Measurements from ENCODE around the gene SLC40A1.

Gene SLC40A1

GRCh38 chr2:189540551-189540950 is 40.0 kb downstream of the SLC40A1 start:
- no peak for TF ChIP-seq JUND (IDR thresholded peaks at IDR 0.05; ENCODE audit: low read depth)
- in situ Hi-C loops (cut with HindIII; ENCODE audit: low pct_unique_long_range_greater_than_20kb, low sequenced_read_pairs) = no loop called here
- DNase-seq (ENCODE audit: low read depth in 1 of 2, low spot score in 1 of 2) = peak in 1 of 2 experiments; percentile 70

DNA sequence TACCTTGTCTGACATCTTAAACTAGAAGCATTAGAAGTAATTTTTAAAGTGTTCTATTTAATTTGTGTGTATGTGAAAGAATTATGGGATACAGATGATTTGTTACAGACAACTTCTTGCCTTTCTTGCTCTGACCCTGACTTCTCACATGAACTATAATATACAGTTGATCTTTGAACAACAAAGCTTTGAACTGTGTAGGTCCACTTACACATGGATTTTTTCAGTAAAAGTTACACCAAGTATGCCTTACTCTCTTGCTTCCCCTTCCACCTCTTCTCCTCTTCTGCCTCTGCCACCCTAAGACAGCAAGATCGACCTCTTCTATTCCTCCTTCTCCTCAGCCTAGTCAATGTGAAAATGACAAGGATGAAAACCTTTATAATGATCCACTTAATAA is 42.2 kb downstream of the SLC40A1 start:
- TF ChIP-seq JUND (IDR thresholded peaks at IDR 0.05; ENCODE audit: low read depth) = no peak
- no peak for DNase-seq (ENCODE audit: low read depth in 1 of 2, low spot score in 1 of 2)
- in situ Hi-C loops (cut with HindIII; ENCODE audit: low pct_unique_long_range_greater_than_20kb, low sequenced_read_pairs) = no loop called here

- DNase-seq (ENCODE audit: low read depth in 1 of 2, low spot score in 1 of 2) = no peak
- no peak for TF ChIP-seq JUND (IDR thresholded peaks at IDR 0.05; ENCODE audit: low read depth)
- in situ Hi-C loops (cut with HindIII; ENCODE audit: low pct_unique_long_range_greater_than_20kb, low sequenced_read_pairs) = no loop called here
Observed at GRCh38 chr2:189536830-189537229, 43.8 kb downstream of the SLC40A1 start.

- TF ChIP-seq JUND (IDR thresholded peaks at IDR 0.05; ENCODE audit: low read depth) = no peak
- no peak for DNase-seq (ENCODE audit: low read depth in 1 of 2, low spot score in 1 of 2)
- in situ Hi-C loops (cut with HindIII; ENCODE audit: low pct_unique_long_range_greater_than_20kb, low sequenced_read_pairs) = no loop called here
Observed at GRCh38 chr2:189534854-189535832, 45.4 kb downstream of the SLC40A1 start.

GRCh38 chr2:189533288-189534035 is 47.1 kb downstream of the SLC40A1 start:
- in situ Hi-C loops (cut with HindIII; ENCODE audit: low pct_unique_long_range_greater_than_20kb, low sequenced_read_pairs) = no loop called here
- no peak for TF ChIP-seq JUND (IDR thresholded peaks at IDR 0.05; ENCODE audit: low read depth)
- DNase-seq (ENCODE audit: low read depth in 1 of 2, low spot score in 1 of 2) = no peak

DNA sequence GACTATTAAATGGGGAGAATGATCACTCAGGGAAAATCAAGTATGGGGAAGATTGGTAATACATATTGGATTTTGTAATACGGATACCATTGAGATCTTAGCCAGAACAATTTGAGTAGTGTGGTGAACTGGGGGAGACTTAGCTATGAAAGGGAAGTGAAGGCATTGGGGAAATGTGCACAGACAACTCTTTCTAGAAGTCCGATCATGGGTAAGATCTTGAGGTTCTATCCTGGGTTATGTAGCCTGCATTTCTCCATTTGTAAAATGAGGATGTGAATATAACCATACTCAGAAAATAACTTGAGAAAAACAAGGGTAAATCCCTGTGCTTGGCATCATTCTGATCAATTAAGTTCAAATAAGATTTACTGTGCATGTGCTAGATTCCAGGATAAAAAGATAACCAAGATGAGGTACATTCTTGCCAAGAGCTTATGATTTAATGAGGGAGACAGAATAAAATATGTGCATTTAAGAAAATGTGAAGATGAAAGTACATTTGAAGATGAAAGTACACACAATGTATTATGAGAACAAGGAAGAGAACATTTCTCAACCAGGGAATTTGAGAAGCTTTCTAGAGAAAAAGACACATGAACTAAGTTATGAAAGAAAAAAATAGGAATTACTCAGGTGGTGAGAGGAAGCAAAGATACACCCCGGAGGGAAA is 49.5 kb downstream of the SLC40A1 start:
- no peak for DNase-seq (ENCODE audit: low read depth in 1 of 2, low spot score in 1 of 2)
- TF ChIP-seq JUND (IDR thresholded peaks at IDR 0.05; ENCODE audit: low read depth) = no peak
- in situ Hi-C loops (cut with HindIII; ENCODE audit: low pct_unique_long_range_greater_than_20kb, low sequenced_read_pairs) = no loop called here

GRCh38 chr2:189528617-189529016 is 52.0 kb downstream of the SLC40A1 start:
- peak in 1 of 2 experiments; percentile 79 for DNase-seq (ENCODE audit: low read depth in 1 of 2, low spot score in 1 of 2)
- TF ChIP-seq JUND (IDR thresholded peaks at IDR 0.05; ENCODE audit: low read depth) = no peak
- in situ Hi-C loops (cut with HindIII; ENCODE audit: low pct_unique_long_range_greater_than_20kb, low sequenced_read_pairs) = no loop called here

GRCh38 chr2:189527812-189528592 is 52.6 kb downstream of the SLC40A1 start:
- in situ Hi-C loops (cut with HindIII; ENCODE audit: low pct_unique_long_range_greater_than_20kb, low sequenced_read_pairs) = no loop called here
- no peak for TF ChIP-seq JUND (IDR thresholded peaks at IDR 0.05; ENCODE audit: low read depth)
- DNase-seq (ENCODE audit: low read depth in 1 of 2, low spot score in 1 of 2) = no peak

DNA sequence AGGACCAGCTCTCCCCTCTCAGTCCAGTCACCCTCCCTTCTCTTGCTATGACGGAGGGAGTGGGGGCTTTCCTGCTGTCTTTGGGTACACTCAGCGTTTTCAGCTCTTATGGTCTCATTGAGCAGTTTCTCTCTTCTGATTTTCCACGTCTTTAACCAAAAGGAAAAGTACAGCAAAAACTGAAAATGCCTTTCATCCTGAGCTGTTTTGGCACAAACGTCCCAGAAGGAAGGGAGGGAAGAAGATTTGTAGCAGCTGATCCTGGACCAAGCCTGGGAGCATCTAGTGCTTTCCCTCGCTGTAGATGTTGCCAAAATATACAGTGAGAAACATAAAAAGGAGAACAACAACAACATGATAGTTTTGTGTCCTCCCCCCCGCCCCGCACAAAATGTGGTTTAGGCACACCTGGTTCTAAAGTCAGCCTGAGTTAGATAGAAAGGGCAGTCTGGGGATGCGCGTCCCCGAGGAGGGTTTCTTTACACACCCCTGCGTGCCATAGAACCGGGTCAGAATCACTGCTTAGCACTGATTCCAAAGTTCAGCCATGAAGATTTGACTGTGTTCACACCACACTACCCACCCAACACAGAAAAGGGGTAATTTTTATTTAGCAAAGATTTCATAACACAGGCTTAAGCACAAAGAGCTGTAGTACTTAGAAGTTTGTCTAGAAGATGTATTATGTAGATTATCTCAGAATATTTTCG is 53.4 kb downstream of the SLC40A1 start:
- in situ Hi-C loops (cut with HindIII; ENCODE audit: low pct_unique_long_range_greater_than_20kb, low sequenced_read_pairs) = no loop called here
- TF ChIP-seq JUND (IDR thresholded peaks at IDR 0.05; ENCODE audit: low read depth) = no peak

DNA sequence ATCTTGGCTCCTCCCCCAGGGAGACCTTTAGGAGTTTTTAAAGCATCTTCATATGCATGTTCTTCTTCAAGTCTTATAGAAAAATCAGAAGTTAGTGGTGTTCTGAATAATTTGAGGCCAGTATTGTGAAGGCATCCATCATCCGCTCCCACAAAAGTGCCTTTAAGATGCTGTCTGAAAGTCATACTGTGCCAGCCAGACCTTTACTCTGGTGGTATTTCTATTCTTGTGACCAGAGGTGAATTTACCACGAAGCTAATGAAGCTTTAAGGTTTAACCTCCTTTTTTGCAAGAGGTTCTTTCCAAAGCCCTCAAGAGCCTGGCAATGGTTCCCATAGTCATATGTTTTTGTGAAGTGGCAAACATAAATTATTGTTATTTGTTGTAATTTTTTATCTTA is 54.3 kb downstream of the SLC40A1 start:
- TF ChIP-seq JUND (IDR thresholded peaks at IDR 0.05; ENCODE audit: low read depth) = no peak
- no peak for DNase-seq (ENCODE audit: low read depth in 1 of 2, low spot score in 1 of 2)
- in situ Hi-C loops (cut with HindIII; ENCODE audit: low pct_unique_long_range_greater_than_20kb, low sequenced_read_pairs) = no loop called here

More for the DNA sequence above, 53.4 kb downstream of the SLC40A1 start:
- no peak for DNase-seq (ENCODE audit: low read depth in 1 of 2, low spot score in 1 of 2)

DNA sequence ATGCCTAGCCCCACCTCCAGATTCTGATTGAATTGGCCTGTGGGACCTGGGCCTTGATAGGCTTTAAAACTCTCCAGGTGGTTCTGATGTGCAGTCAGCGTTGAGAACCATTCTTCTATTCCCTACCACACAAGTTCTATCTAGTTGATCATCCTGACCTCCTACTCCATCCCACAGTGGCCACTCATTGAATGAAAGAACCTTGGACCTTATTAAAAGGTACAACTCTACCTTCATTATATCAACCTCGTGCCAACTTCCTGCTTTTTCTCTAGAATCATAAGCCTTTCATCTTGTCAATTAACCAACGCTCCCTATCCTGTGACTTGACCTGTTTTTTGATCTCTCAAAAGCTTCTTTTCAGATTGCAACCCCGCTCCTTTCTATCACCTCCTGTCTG is 55.8 kb downstream of the SLC40A1 start:
- no peak for DNase-seq (ENCODE audit: low read depth in 1 of 2, low spot score in 1 of 2)
- in situ Hi-C loops (cut with HindIII; ENCODE audit: low pct_unique_long_range_greater_than_20kb, low sequenced_read_pairs) = no loop called here
- TF ChIP-seq JUND (IDR thresholded peaks at IDR 0.05; ENCODE audit: low read depth) = no peak

Data from T47D (cell line).